Measurements from ENCODE around the gene TMEM259. TPM values are rescaled to one million over a fixed set of nuclear protein-coding genes. Genes with fewer than 3 reads are reported as not detected.

TMEM259 gene
- total and polyA plus RNA-seq, 9 of the 15 experiments (the other 6 are each of a cell fraction or from before 2014, with no cell fraction given) = 0.52 to 231 (median 63.6) TPM

GRCh38 chr19:984165-984967 lies 36.6 kb downstream of the TMEM259 start, which contains the start of gene WDR18 (continued):
- TF ChIP-seq ZHX1 (conservative IDR thresholded peaks at IDR 0.05; ENCODE audit: low read length) (no peak; the same call in 1 of the 2 replicates), KLF16 (IDR thresholded peaks at IDR 0.05) (no peak), CTBP1 (IDR thresholded peaks at IDR 0.05; ENCODE audit: borderline replicate concordance) (peak; percentile 46; the same call in 1 of the 2 replicates), TOE1 (IDR thresholded peaks at IDR 0.05; ENCODE audit: borderline replicate concordance) (no peak), TOE1 (CRISPR knock-in tag; IDR thresholded peaks at IDR 0.05; ENCODE audit: borderline replicate concordance, low read depth) (no peak), CBX5 (IDR thresholded peaks at IDR 0.05; ENCODE audit: borderline replicate concordance, low read depth) (no peak), PHF20 (IDR thresholded peaks at IDR 0.05; ENCODE audit: partially characterized antibody) (peak; percentile 93), POLR3A (IDR thresholded peaks at IDR 0.05; ENCODE audit: borderline replicate concordance, extremely low read depth, insufficient read depth, insufficient read length) (no peak), CREM (IDR thresholded peaks at IDR 0.05; ENCODE audit: low read depth) (peak; percentile 99), ZNF282 (CRISPR knock-in tag; IDR thresholded peaks at IDR 0.05) (peak; percentile 76; the same call in 1 of the 2 replicates), BRD9 (IDR thresholded peaks at IDR 0.05; ENCODE audit: low read depth, partially characterized antibody) (no peak), HMBOX1 (IDR thresholded peaks at IDR 0.05) (no peak), MAFG (tag; conservative IDR thresholded peaks at IDR 0.05) (no peak), RBM15 (IDR thresholded peaks at IDR 0.05; ENCODE audit: insufficient read depth, low read length) (no peak), BRF2 (IDR thresholded peaks at IDR 0.05; ENCODE audit: borderline replicate concordance, insufficient read depth, insufficient read length) (no peak), MBD1 (CRISPR knock-in tag; IDR thresholded peaks at IDR 0.05) (no peak), UBTF (IDR thresholded peaks at IDR 0.05; ENCODE audit: borderline replicate concordance in 1 of 2, low read depth in 2 of 2, low read length in 2 of 2) (no peak), POU5F1 (IDR thresholded peaks at IDR 0.05; ENCODE audit: borderline replicate concordance, low read depth, low read length, partially characterized antibody) (no peak)
